Stimulated activated CD8-positive, alpha-beta memory T cell treated with anti-CD3 and anti-CD28 coated beads, Interleukin-12 subunit alpha, Interleukin-12 subunit beta, amount 100 ng/mL, for 1 hour (primary cell): ENCODE measurements around the gene PHKB.
"Not testable (repeated sequence)": the region's sequence is repeated elsewhere in the genome, so short reads cannot be mapped to it uniquely, and the experiment has no call there.

ENCODE experiments used
- DNase-seq: peaks from one replicate; pipeline ENCODE4 v3.0.0-alpha.2; 2020; ENCODE audit warnings: low read depth

The PHKB gene

GRCh38 chr16:47625115-47625567, 164.0 kb downstream of the PHKB start:
- DNase-seq: no peak

GRCh38 chr16:47626246-47626645, 165.1 kb downstream of the PHKB start:
- DNase-seq: no peak

- no peak for DNase-seq
These were observed 166.0 kb downstream of the PHKB start for GRCh38 chr16:47627085-47627639.

GRCh38 chr16:47627721-47628120, 166.6 kb downstream of the PHKB start:
- DNase-seq: no peak

GRCh38 chr16:47631131-47631530, 170.0 kb downstream of the PHKB start:
- DNase-seq: no peak

- DNase-seq: no peak
These were observed 173.0 kb downstream of the PHKB start for GRCh38 chr16:47634126-47634525.

- no peak for DNase-seq
These were observed 173.6 kb downstream of the PHKB start for GRCh38 chr16:47634727-47635126.

GRCh38 chr16:47636501-47637099, 175.5 kb downstream of the PHKB start:
- no peak for DNase-seq

GRCh38 chr16:47638175-47638574, 177.0 kb downstream of the PHKB start:
- no peak for DNase-seq

- no peak for DNase-seq
These were observed 179.5 kb downstream of the PHKB start for GRCh38 chr16:47640661-47641060.

- no peak for DNase-seq
These were observed 182.3 kb downstream of the PHKB start for GRCh38 chr16:47643323-47644000.

- DNase-seq: no peak
These were observed 183.0 kb downstream of the PHKB start for GRCh38 chr16:47644166-47644565.

GRCh38 chr16:47644661-47645060, 183.5 kb downstream of the PHKB start:
- DNase-seq: no peak

GRCh38 chr16:47646914-47647313, 185.8 kb downstream of the PHKB start:
- no peak for DNase-seq

- no peak for DNase-seq
These were observed 195.9 kb downstream of the PHKB start for GRCh38 chr16:47657032-47657431.

- no peak for DNase-seq
These were observed 196.8 kb downstream of the PHKB start for GRCh38 chr16:47657977-47658376.

GRCh38 chr16:47660540-47660939, 199.4 kb downstream of the PHKB start:
- DNase-seq: no peak

- no peak for DNase-seq
These were observed 203.7 kb downstream of the PHKB start for GRCh38 chr16:47664653-47665325.

- no peak for DNase-seq
These were observed 205.3 kb downstream of the PHKB start for GRCh38 chr16:47666434-47666833.

GRCh38 chr16:47667956-47668355, 206.8 kb downstream of the PHKB start:
- DNase-seq: no peak

GRCh38 chr16:47672475-47672874, 211.3 kb downstream of the PHKB start:
- DNase-seq: no peak

GRCh38 chr16:47676635-47677177, 215.6 kb downstream of the PHKB start:
- DNase-seq: no peak

GRCh38 chr16:47681571-47681970, 220.4 kb downstream of the PHKB start:
- not testable (repeated sequence) for DNase-seq
